AG10803 (cell line): ENCODE results near the gene SSC4D.
"Not testable (repeated sequence)": the region's sequence is repeated elsewhere in the genome, so short reads cannot be mapped to it uniquely, and the experiment has no call there.

ENCODE experiments used
- DNase-seq: peaks from one replicate; pipeline ENCODE4 v3.0.0; 2010; ENCODE audit warnings: low read depth
- H3K4me3 ChIP-seq: 2 replicates; pipeline ENCODE4 v1.5.1; 2011; ENCODE audit warnings: mild to moderate bottlenecking, low read length, control low read depth
- CTCF ChIP-seq: conservative IDR thresholded peaks from 2 replicates; pipeline ENCODE4 v1.5.1; 2011; ENCODE audit warnings: mild to moderate bottlenecking, low read length, control low read depth, inconsistent platforms

Gene SSC4D

GRCh38 chr7:76409537-76409936 is at the start of gene SSC4D:
TSS of gene SSC4D (minus strand) at chr7:76409697. CDS start at chr7:76404439, 5,258 bp downstream.
- no peak for TF ChIP-seq CTCF
- no peak within 1 kb of the TSS for H3K4me3 ChIP-seq

GRCh38 chr7:76458504-76458903 is 49.0 kb upstream of the SSC4D start:
- not testable (repeated sequence) for DNase-seq, H3K4me3 ChIP-seq

More at GRCh38 chr7:76409537-76409936, at the start of gene SSC4D:
- no peak for DNase-seq

GRCh38 chr7:76457017-76457416 is 47.5 kb upstream of the SSC4D start:
- not testable (repeated sequence) for H3K4me3 ChIP-seq, DNase-seq

GRCh38 chr7:76445577-76446008 is 36.1 kb upstream of the SSC4D start:
- not testable (repeated sequence) for H3K4me3 ChIP-seq
- DNase-seq: peak; percentile 74

GRCh38 chr7:76443846-76444245 is 34.3 kb upstream of the SSC4D start:
- not testable (repeated sequence) for DNase-seq, H3K4me3 ChIP-seq

- DNase-seq, H3K4me3 ChIP-seq: not testable (repeated sequence)
These were observed 33.4 kb upstream of the SSC4D start for GRCh38 chr7:76442664-76443446.

- not testable (repeated sequence) for H3K4me3 ChIP-seq, DNase-seq
These were observed 32.3 kb upstream of the SSC4D start for GRCh38 chr7:76441792-76442191.

- H3K4me3 ChIP-seq, DNase-seq: not testable (repeated sequence)
These were observed 30.9 kb upstream of the SSC4D start for GRCh38 chr7:76440404-76440803.

GRCh38 chr7:76439120-76439888 is 29.8 kb upstream of the SSC4D start:
- not testable (repeated sequence) for DNase-seq, H3K4me3 ChIP-seq

GRCh38 chr7:76437873-76438272 is 28.4 kb upstream of the SSC4D start:
- peak; percentile 63 for TF ChIP-seq CTCF
- DNase-seq: peak; percentile 80

GRCh38 chr7:76430836-76431235 is 21.3 kb upstream of the SSC4D start:
- TF ChIP-seq CTCF: no peak
- H3K4me3 ChIP-seq: no peak overlapping the region
- no peak for DNase-seq

More at GRCh38 chr7:76437873-76438272, 28.4 kb upstream of the SSC4D start:
- not testable (repeated sequence) for H3K4me3 ChIP-seq
